Fibroblast of lung (primary cell): ENCODE measurements around the gene ACSM3.

ENCODE experiments used
- CTCF ChIP-seq, 2 donors: IDR thresholded peaks in 1 of 2; conservative IDR thresholded peaks in 1 of 2; 1 replicate in 1 of 2; 2 replicates in 1 of 2; pipeline ENCODE4 v1.5.1; 2011 to 2012; ENCODE audit warnings: low read length in 2 of 2, control low read depth in 1 of 2, inconsistent platforms in 1 of 2, low read depth in 1 of 2, mild to moderate bottlenecking in 1 of 2
- EZH2 ChIP-seq: IDR thresholded peaks from 2 replicates; pipeline ENCODE4 v1.5.1; 2012; ENCODE audit warnings: low read length, control low read depth, mild to moderate bottlenecking; ENCODE audit errors: missing control alignments

DNA sequence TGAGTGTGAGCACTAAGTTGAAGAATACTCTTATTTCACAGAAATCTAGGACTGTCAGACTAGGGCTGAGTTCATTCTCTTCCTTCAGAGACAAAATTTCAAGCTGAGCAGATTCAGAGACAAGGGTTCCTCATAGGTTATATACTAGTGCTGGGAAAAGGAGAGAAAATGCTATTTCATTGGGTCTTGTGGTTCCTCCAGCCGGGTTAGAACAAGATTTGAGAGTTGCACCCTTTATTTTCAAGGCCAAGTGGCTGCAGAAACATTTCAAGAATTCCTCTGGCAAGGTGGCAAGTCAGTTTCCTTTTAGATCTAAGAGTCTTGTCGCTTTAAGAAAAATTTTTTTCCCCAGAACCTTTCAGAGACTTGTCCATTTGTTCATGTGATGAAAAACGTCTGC is 29.0 kb upstream of the ACSM3 start:
- TF ChIP-seq CTCF (conservative IDR thresholded peaks at IDR 0.05 in 1 of 2, IDR thresholded peaks at IDR 0.05 in 1 of 2; ENCODE audit: low read depth in 1 of 2, low read length in 2 of 2) (no peak), EZH2 (no peak)
